Hypothalamus (tissue), 51 donors: ENCODE results near the gene MPND.
A peak's percentile ranks its signal among the peaks of the same experiment; 100 is the strongest.

ENCODE experiments used
- DNase-seq, 51 donors: peaks; one replicate each; lab custom pipeline; 2025; lab: John Stamatoyannopoulos, UW

The MPND gene

GRCh38 chr19:4343370-4344307, at the start of gene MPND:
Gene MPND, plus strand, starts transcription at chr19:4343562. Its CDS starts 32 bp downstream, at chr19:4343594.
- peak in 50 of 51 donors; percentile 80 to 98 (median 91) for DNase-seq

- DNase-seq: no peak
Measured at GRCh38 chr19:4294389-4294788, 49.0 kb upstream of the MPND start.

GRCh38 chr19:4295972-4296771, 47.2 kb upstream of the MPND start:
- DNase-seq: peak in 37 of 51 donors; percentile 2 to 74 (median 46)

GRCh38 chr19:4297901-4298809, 45.2 kb upstream of the MPND start:
- DNase-seq: no peak

GRCh38 chr19:4298810-4299550, 44.4 kb upstream of the MPND start:
- DNase-seq: no peak

- no peak for DNase-seq
Measured at GRCh38 chr19:4300589-4300988, 42.8 kb upstream of the MPND start.

- DNase-seq: no peak
Measured at GRCh38 chr19:4301590-4302242, 41.6 kb upstream of the MPND start.

GRCh38 chr19:4302243-4302640, 41.1 kb upstream of the MPND start, which contains the start of gene TMIGD2:
Gene TMIGD2, minus strand, starts transcription at chr19:4302389. Its CDS starts 4 bp downstream, at chr19:4302385.
- no peak for DNase-seq

GRCh38 chr19:4303819-4304537, 39.4 kb upstream of the MPND start:
- DNase-seq: no peak

- peak in 29 of 51 donors; percentile 1 to 63 (median 21) for DNase-seq
Measured at GRCh38 chr19:4304538-4305256, 38.7 kb upstream of the MPND start, which contains the start of gene FSD1. Gene FSD1, plus strand, starts transcription at chr19:4304598. Its CDS starts 149 bp downstream, at chr19:4304747.

GRCh38 chr19:4305257-4305612, 38.1 kb upstream of the MPND start:
- no peak for DNase-seq

- DNase-seq: no peak
Measured at GRCh38 chr19:4305659-4306058, 37.7 kb upstream of the MPND start.

- no peak for DNase-seq
Measured at GRCh38 chr19:4310247-4311121, 32.9 kb upstream of the MPND start.

- DNase-seq: no peak
Measured at GRCh38 chr19:4313847-4314490, 29.4 kb upstream of the MPND start.

- DNase-seq: no peak
Measured at GRCh38 chr19:4316956-4317355, 26.4 kb upstream of the MPND start.

- DNase-seq: no peak
Measured at GRCh38 chr19:4318460-4318859, 24.9 kb upstream of the MPND start.
